Hepatocyte (in vitro differentiated cells): ENCODE results near the gene SSC5D. TPM values are rescaled to one million over a fixed set of nuclear protein-coding genes. Genes with fewer than 3 reads are reported as not detected.

Experiments used
- DNase-seq: peaks from one replicate; pipeline ENCODE4 v3.0.0-alpha.2; 2016; ENCODE audit warnings: low spot score
- H2AFZ ChIP-seq: fragments of 200-600 bp; sonication (generic); 2 replicates; pipeline ENCODE4 v1.6.0; 2016; ENCODE audit warnings: antibody characterized with exemption, mild to moderate bottlenecking
- H3K27ac ChIP-seq: fragments of 200-600 bp; sonication (generic); 2 replicates; pipeline ENCODE4 v1.5.1; 2016; ENCODE audit warnings: mild to moderate bottlenecking
- H3K27me3 ChIP-seq: fragments of 200-600 bp; sonication (generic); 2 replicates; pipeline ENCODE4 v1.6.1; 2016
- H3K36me3 ChIP-seq: fragments of 200-600 bp; sonication (generic); replicated peaks from 2 replicates; pipeline ENCODE4 v1.5.1; 2016; ENCODE audit warnings: low read depth; ENCODE audit not compliant: insufficient read depth
- H3K4me1 ChIP-seq: fragments of 200-600 bp; sonication (generic); 2 replicates; pipeline ENCODE4 v1.5.1; 2016; ENCODE audit warnings: mild to moderate bottlenecking, moderate library complexity; ENCODE audit not compliant: insufficient read depth
- H3K4me2 ChIP-seq: fragments of 200-600 bp; sonication (generic); 2 replicates; pipeline ENCODE4 v1.6.0; 2016
- H3K4me3 ChIP-seq: fragments of 200-600 bp; sonication (generic); 2 replicates; pipeline ENCODE4 v1.5.1; 2016; ENCODE audit warnings: mild to moderate bottlenecking
- H3K79me2 ChIP-seq: fragments of 200-600 bp; sonication (generic); 2 replicates; pipeline ENCODE4 v1.6.0; 2017; ENCODE audit warnings: mild to moderate bottlenecking
- H3K9me2 ChIP-seq: fragments of 200-600 bp; sonication (generic); replicated peaks from 2 replicates; pipeline ENCODE4 v1.6.0; 2017; ENCODE audit warnings: mild to moderate bottlenecking; ENCODE audit not compliant: insufficient read depth
- H3K9me3 ChIP-seq: fragments of 200-600 bp; sonication (generic); 2 replicates; pipeline ENCODE4 v1.5.1; 2016; ENCODE audit warnings: low read depth, mild to moderate bottlenecking
- H4K20me1 ChIP-seq: fragments of 200-600 bp; sonication (generic); 2 replicates; pipeline ENCODE4 v1.6.0; 2016; ENCODE audit warnings: mild to moderate bottlenecking; ENCODE audit not compliant: insufficient read depth, poor library complexity, severe bottlenecking
- CTCF ChIP-seq: fragments of 200-600 bp; sonication (generic); IDR thresholded peaks from 2 replicates; pipeline ENCODE4 v1.5.1; 2016; ENCODE audit warnings: antibody characterized with exemption, mild to moderate bottlenecking; ENCODE audit not compliant: poor library complexity
- EZH2 ChIP-seq: fragments of 200-600 bp; sonication (generic); IDR thresholded peaks from 2 replicates; pipeline ENCODE4 v1.6.1; 2016; ENCODE audit warnings: antibody characterized with exemption, mild to moderate bottlenecking, borderline replicate concordance
- EZH2phosphoT487 ChIP-seq: fragments of 200-600 bp; sonication (generic); IDR thresholded peaks from one replicate; pipeline ENCODE4 v1.6.1; 2018; ENCODE audit warnings: antibody characterized with exemption, mild to moderate bottlenecking, low read depth, moderate library complexity; ENCODE audit not compliant: unreplicated experiment, severe bottlenecking
- WGBS: methylation state at CpG from one replicate; pipeline ENCODE4 v1.1.6; 2016; ENCODE audit warnings: low lambda C conversion rate; ENCODE audit errors: missing lambda C conversion rate; 5-methylcytosine and 5-hydroxymethylcytosine counted together
- polyA plus RNA-seq: library from polyadenylated mRNA; unstranded; fragments of >200 nt; fragmentation: Nextera tagmentation; extraction: Ambion mirVana; gene quantifications from 2 replicates; pipeline ENCODE4 v1.2.1, GENCODE V29; 2016
- total RNA-seq: library from RNA; depleted of rRNA; stranded (reverse); fragments of >200 nt; gene quantifications from 2 replicates; pipeline ENCODE4 v1.2.3, GENCODE V29; 2014

Gene SSC5D
- total and polyA plus RNA-seq, 2 experiments from 2014 or later: 0.80 to 5.1 TPM

- Histone ChIP-seq H3K9me3 (no peaks in the 10 kb centered on the region), H3K27ac (no peak overlapping the region), H3K9me2 (no peaks in the 10 kb centered on the region), H3K36me3 (no peaks in the 10 kb centered on the region), H3K4me1 (no peaks in the 10 kb centered on the region), H3K4me3 (no peak overlapping the region), H3K27me3 (peaks cover 5% of the 10 kb centered on the region), H4K20me1 (no peaks in the 10 kb centered on the region), H3K4me2 (no peak overlapping the region), H2AFZ (no peak overlapping the region), H3K79me2 (no peaks in the 10 kb centered on the region)
- WGBS: 81% methylated on average over 14 of the region's 14 CpGs
- no peak for DNase-seq
- TF ChIP-seq EZH2phosphoT487 (no peak), CTCF (no peak)
These were observed 32.6 kb downstream of the SSC5D start for GRCh38 chr19:55520691-55521292.

- Histone ChIP-seq H3K36me3 (no peaks in the 10 kb centered on the region), H3K4me2 (no peak overlapping the region), H3K9me2 (no peaks in the 10 kb centered on the region), H2AFZ (no peak overlapping the region), H4K20me1 (no peaks in the 10 kb centered on the region), H3K4me3 (no peak overlapping the region), H3K27me3 (peaks cover 5% of the 10 kb centered on the region), H3K27ac (no peak overlapping the region), H3K79me2 (no peaks in the 10 kb centered on the region), H3K4me1 (peaks cover 9% of the 10 kb centered on the region), H3K9me3 (no peaks in the 10 kb centered on the region)
- no peak for DNase-seq
- TF ChIP-seq EZH2phosphoT487 (no peak), EZH2 (no peak), CTCF (no peak)
- 47% methylated on average over 27 of the region's 29 CpGs for WGBS
These were observed 37.3 kb downstream of the SSC5D start for GRCh38 chr19:55525289-55526101.

- peak; percentile 75 for DNase-seq
- WGBS: 38% methylated on average over 34 of the region's 35 CpGs
These were observed 38.3 kb downstream of the SSC5D start for GRCh38 chr19:55526216-55527196.

More at GRCh38 chr19:55526216-55527196, 38.3 kb downstream of the SSC5D start:
- no peaks in the 10 kb centered on the region for H3K9me3 ChIP-seq
- H3K4me3 ChIP-seq: no peak overlapping the region
- H3K4me1 ChIP-seq: peaks cover 9% of the 10 kb centered on the region
- H3K79me2 ChIP-seq: no peaks in the 10 kb centered on the region
- H3K27me3 ChIP-seq: peaks cover 5% of the 10 kb centered on the region
- no peak overlapping the region for H3K27ac ChIP-seq
- TF ChIP-seq EZH2 (no peak), EZH2phosphoT487 (no peak), CTCF (no peak)
- H3K4me2 ChIP-seq: peak overlapping the region; percentile 33
- H2AFZ ChIP-seq: no peak overlapping the region
- H4K20me1 ChIP-seq: no peaks in the 10 kb centered on the region
- H3K9me2 ChIP-seq: no peaks in the 10 kb centered on the region
- H3K36me3 ChIP-seq: no peaks in the 10 kb centered on the region
